HG02759 (cell line): Measurements from ENCODE around the gene MALT1.
"Not testable (repeated sequence)": the region's sequence is repeated elsewhere in the genome, so short reads cannot be mapped to it uniquely, and the experiment has no call there.

Source experiments
- ATAC-seq: cut with Tn5 transposase; IDR thresholded peaks from one replicate; pipeline ENCODE4 v1.9.1; 2021; ENCODE audit warnings: mild to moderate bottlenecking, moderate library complexity; ENCODE audit not compliant: unreplicated experiment

MALT1 gene

GRCh38 chr18:58671111-58671631 lies at the start of gene MALT1:
Gene MALT1, plus strand, starts transcription at chr18:58671465. Its CDS starts 179 bp downstream, at chr18:58671644.
- peak; percentile 83 for ATAC-seq

- no peak for ATAC-seq
These were observed 47.3 kb upstream of the MALT1 start for GRCh38 chr18:58624011-58624410.

GRCh38 chr18:58625839-58626238 lies 45.4 kb upstream of the MALT1 start:
- no peak for ATAC-seq

- no peak for ATAC-seq
These were observed 41.2 kb upstream of the MALT1 start for GRCh38 chr18:58630071-58630470.

GRCh38 chr18:58631301-58631700 lies 40.0 kb upstream of the MALT1 start:
- no peak for ATAC-seq

- ATAC-seq: no peak
These were observed 38.7 kb upstream of the MALT1 start for GRCh38 chr18:58632552-58632951.

GRCh38 chr18:58633874-58634273 lies 37.4 kb upstream of the MALT1 start:
- no peak for ATAC-seq

- ATAC-seq: no peak
These were observed 35.4 kb upstream of the MALT1 start for GRCh38 chr18:58635891-58636290.

GRCh38 chr18:58637197-58637596 lies 34.1 kb upstream of the MALT1 start:
- no peak for ATAC-seq

- ATAC-seq: no peak
These were observed 33.3 kb upstream of the MALT1 start for GRCh38 chr18:58637946-58638345.

GRCh38 chr18:58638441-58638840 lies 32.8 kb upstream of the MALT1 start:
- ATAC-seq: no peak

GRCh38 chr18:58639237-58639636 lies 32.0 kb upstream of the MALT1 start:
- ATAC-seq: no peak

- ATAC-seq: no peak
These were observed 31.4 kb upstream of the MALT1 start for GRCh38 chr18:58639751-58640427.

- no peak for ATAC-seq
These were observed 30.8 kb upstream of the MALT1 start for GRCh38 chr18:58640428-58640805.

GRCh38 chr18:58640891-58641610 lies 30.2 kb upstream of the MALT1 start:
- ATAC-seq: no peak

- not testable (repeated sequence) for ATAC-seq
These were observed 27.7 kb upstream of the MALT1 start for GRCh38 chr18:58643557-58643956.

- no peak for ATAC-seq
These were observed 25.9 kb upstream of the MALT1 start for GRCh38 chr18:58645398-58645797.

- ATAC-seq: no peak
These were observed 24.9 kb upstream of the MALT1 start for GRCh38 chr18:58646334-58646862.

GRCh38 chr18:58649966-58650816 lies 21.1 kb upstream of the MALT1 start:
- ATAC-seq: peak; percentile 91

- not testable (repeated sequence) for ATAC-seq
These were observed 20.4 kb upstream of the MALT1 start for GRCh38 chr18:58650830-58651229.

- not testable (repeated sequence) for ATAC-seq
These were observed 18.0 kb upstream of the MALT1 start for GRCh38 chr18:58653144-58653722.
